Hepatocyte (in vitro differentiated cells): ENCODE data around the gene ZNF746.

ENCODE experiments used
- EZH2 ChIP-seq: fragments of 200-600 bp; sonication (generic); IDR thresholded peaks from 2 replicates; pipeline ENCODE4 v1.6.1; 2016; ENCODE audit warnings: antibody characterized with exemption, mild to moderate bottlenecking, borderline replicate concordance
- TF ChIP-seq, protein P1 (sequence below): fragments of 200-600 bp; sonication (generic); IDR thresholded peaks from 2 replicates; pipeline ENCODE4 v1.5.1; 2016; ENCODE audit warnings: antibody characterized with exemption, mild to moderate bottlenecking; ENCODE audit not compliant: poor library complexity

DNA sequence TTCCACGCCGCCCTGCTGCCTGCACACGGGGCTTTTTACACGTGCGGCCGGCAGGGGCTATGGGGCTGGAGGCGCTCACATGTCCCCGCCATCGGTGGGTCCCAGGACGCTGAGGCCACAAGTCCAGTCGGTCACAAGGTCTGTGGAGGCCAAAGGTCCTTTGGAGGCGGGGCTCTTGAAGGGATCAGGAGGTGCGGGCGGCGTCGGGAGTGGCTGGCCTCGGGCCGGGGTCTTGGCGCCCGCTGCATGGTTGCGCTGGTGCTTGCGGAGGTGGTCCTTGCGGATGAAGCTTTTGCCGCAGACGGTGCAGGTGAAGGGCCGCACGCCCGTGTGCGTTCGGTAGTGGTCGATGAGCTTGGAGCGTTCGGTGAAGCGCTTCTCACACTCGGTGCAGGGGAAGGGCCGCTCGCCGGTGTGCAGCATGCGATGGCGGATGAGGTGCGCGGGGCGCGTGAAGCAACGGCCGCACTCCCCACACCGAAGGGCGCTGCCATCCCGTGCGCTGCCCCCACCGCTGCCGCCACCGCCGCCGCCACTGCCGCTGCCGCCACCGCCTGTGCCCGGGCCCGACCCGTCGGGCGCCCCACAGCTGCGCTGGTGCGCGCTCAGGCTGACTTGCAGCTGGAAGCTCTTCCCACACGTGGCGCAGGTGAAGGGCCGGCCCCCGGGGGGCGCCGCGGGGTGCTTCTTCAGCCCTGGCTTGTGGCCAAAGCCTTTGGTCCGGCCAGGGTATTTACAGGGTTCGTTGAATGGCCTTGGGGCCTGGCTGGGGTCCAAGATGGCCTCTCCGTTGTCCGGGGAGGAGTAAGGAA is 23.1 kb downstream of the ZNF746 start:
- TF ChIP-seq, protein P1, sequence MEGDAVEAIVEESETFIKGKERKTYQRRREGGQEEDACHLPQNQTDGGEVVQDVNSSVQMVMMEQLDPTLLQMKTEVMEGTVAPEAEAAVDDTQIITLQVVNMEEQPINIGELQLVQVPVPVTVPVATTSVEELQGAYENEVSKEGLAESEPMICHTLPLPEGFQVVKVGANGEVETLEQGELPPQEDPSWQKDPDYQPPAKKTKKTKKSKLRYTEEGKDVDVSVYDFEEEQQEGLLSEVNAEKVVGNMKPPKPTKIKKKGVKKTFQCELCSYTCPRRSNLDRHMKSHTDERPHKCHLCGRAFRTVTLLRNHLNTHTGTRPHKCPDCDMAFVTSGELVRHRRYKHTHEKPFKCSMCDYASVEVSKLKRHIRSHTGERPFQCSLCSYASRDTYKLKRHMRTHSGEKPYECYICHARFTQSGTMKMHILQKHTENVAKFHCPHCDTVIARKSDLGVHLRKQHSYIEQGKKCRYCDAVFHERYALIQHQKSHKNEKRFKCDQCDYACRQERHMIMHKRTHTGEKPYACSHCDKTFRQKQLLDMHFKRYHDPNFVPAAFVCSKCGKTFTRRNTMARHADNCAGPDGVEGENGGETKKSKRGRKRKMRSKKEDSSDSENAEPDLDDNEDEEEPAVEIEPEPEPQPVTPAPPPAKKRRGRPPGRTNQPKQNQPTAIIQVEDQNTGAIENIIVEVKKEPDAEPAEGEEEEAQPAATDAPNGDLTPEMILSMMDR = no peak
- no peak for TF ChIP-seq EZH2
